Psoas muscle (tissue), 8 donors: ENCODE results near the gene TMEM150B. TPM values are rescaled to one million over a fixed set of nuclear protein-coding genes. Genes with fewer than 3 reads are reported as not detected.

Experiments
- ATAC-seq, 4 donors: fragments of 200-7000 bp; cut with Tn5 transposase; one replicate each; pipeline ENCODE4 v1.9.1; 2020; ENCODE audit warnings: moderate library complexity in 3 of 4, mild to moderate bottlenecking in 2 of 4
- DNase-seq, 2 donors: peaks; one replicate each; pipeline ENCODE4 v3.0.0-alpha.2; 2020
- H3K27ac ChIP-seq: fragments of 200-600 bp; one replicate; pipeline ENCODE4 v1.8.0; 2022
- H3K27me3 ChIP-seq, 3 donors: fragments of 200-600 bp in 1 of 3; one replicate each; pipeline versions ENCODE4 v1.6.1 to v1.8.0; 2013 to 2022; ENCODE audit warnings: low read length in 2 of 3, mild to moderate bottlenecking in 2 of 3, moderate library complexity in 1 of 3; ENCODE audit not compliant: insufficient read depth in 3 of 3
- H3K36me3 ChIP-seq, 2 donors: fragments of 200-600 bp in 1 of 2; one replicate each; pipeline versions ENCODE4 v1.6.1 to v1.8.0; 2013 to 2022; ENCODE audit warnings: low read depth in 1 of 2, mild to moderate bottlenecking in 1 of 2, moderate library complexity in 1 of 2; ENCODE audit not compliant: insufficient read depth in 1 of 2
- H3K4me1 ChIP-seq: fragments of 200-600 bp; one replicate; pipeline ENCODE4 v1.8.0; 2022
- H3K4me3 ChIP-seq: fragments of 200-600 bp; one replicate; pipeline ENCODE4 v1.8.0; 2022; ENCODE audit warnings: mild to moderate bottlenecking
- H3K9me3 ChIP-seq: fragments of 200-600 bp; one replicate; pipeline ENCODE4 v1.8.0; 2022
- WGBS, 3 donors: extraction: QIAGEN DNeasy Blood & Tissue Kit; methylation state at CpG; one replicate each; pipeline versions ENCODE4 v1.1.6 to v1.1.7; 2013; 5-methylcytosine and 5-hydroxymethylcytosine counted together
- intact Hi-C, 2 donors: fragments of 100-400 bp; cut with DNase I; formaldehyde crosslinking; loops; one replicate each; pipeline versions ENCODE4 v1.11.0 to v1.14.2; 2022
- polyA plus RNA-seq, 3 donors: library from polyadenylated mRNA; stranded (reverse); fragments of 200-250 nt; gene quantifications; one replicate each; pipeline ENCODE4 v1.2.3, GENCODE V29; 2013
- total RNA-seq, 4 donors: library from RNA; stranded (reverse); fragmentation: NEBNext Ultra II Directional in 2 of 4; extraction: Animal tissue kit (Norgen Biotek cat#: 25700) in 2 of 4; gene quantifications; one replicate each; pipeline versions ENCODE4 v1.2.1 to v1.2.4, GENCODE V29; 2021 to 2023
- TF ChIP-seq, protein P1 (sequence below): fragments of 200-600 bp; IDR thresholded peaks from one replicate; pipeline ENCODE4 v1.8.0; 2022; ENCODE audit warnings: antibody characterized with exemption
- donor health status: healthy with polysubstance abuse.
- donor health status: DM: no; HTN: no; CAD: no; lungs with moderate emphysema.
- donor health status: Bipolar disorder and iron deficiency.
- donor health status: healthy.
- donor health status: DM: yes; HTN: yes; CAD: no.
- donor health status: DM: no; HTN: no; CAD: no.
- donor health status: DM: no; HTN: no; CAD: no.
- donor health status: DM: yes; HTN: yes; CAD: no.

The TMEM150B gene
- total and polyA plus RNA-seq, 7 donors: 0.08 to 1.1 (median 0.38) TPM

DNA sequence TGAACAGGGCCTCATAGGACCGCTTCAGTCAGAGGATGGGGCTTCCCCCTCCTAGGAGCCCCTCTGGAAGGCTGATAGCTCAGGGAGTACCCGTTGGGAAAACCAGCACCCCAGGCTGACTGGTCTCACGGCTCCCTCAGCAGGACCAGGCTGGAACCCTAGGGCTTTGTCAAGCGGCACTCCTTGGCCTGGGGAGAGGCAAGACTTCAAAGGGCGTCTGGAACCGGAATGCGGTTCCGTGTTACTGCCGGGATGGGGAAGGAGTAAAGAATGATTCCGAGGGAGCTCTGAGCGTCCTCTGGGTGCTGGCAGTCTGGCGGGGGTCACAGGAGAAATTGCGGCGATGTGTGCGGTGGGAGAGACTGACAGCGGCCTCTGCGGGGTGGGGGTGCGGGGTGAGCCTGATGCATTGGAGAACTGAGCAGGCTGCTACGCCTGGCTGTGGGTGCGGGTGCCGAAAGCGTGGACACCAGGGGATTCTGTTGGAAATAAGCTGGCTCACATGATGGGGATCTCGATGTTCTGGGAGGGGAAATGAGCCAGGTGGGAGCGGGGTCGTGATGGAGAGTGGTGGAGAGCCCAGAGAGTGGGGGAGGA is 27.5 kb upstream of the TMEM150B start:
- H3K27ac ChIP-seq: no peak overlapping the region
- DNase-seq: no peak
- ATAC-seq: no peak
- no peaks in the 10 kb centered on the region for H3K9me3 ChIP-seq
- peaks cover 0 to 60% (median 23%) of the 10 kb centered on the region in 3 donors for H3K27me3 ChIP-seq
- H3K4me3 ChIP-seq: no peak overlapping the region
- 44 to 55% (median 48%) methylated on average over 25 of the region's 25 CpGs for WGBS, 3 donors
- peaks cover 5% of the 10 kb centered on the region for H3K4me1 ChIP-seq
- TF ChIP-seq, protein P1, sequence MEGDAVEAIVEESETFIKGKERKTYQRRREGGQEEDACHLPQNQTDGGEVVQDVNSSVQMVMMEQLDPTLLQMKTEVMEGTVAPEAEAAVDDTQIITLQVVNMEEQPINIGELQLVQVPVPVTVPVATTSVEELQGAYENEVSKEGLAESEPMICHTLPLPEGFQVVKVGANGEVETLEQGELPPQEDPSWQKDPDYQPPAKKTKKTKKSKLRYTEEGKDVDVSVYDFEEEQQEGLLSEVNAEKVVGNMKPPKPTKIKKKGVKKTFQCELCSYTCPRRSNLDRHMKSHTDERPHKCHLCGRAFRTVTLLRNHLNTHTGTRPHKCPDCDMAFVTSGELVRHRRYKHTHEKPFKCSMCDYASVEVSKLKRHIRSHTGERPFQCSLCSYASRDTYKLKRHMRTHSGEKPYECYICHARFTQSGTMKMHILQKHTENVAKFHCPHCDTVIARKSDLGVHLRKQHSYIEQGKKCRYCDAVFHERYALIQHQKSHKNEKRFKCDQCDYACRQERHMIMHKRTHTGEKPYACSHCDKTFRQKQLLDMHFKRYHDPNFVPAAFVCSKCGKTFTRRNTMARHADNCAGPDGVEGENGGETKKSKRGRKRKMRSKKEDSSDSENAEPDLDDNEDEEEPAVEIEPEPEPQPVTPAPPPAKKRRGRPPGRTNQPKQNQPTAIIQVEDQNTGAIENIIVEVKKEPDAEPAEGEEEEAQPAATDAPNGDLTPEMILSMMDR: no peak
- no peaks in the 10 kb centered on the region for H3K36me3 ChIP-seq
- intact Hi-C loops: no loop called here

DNA sequence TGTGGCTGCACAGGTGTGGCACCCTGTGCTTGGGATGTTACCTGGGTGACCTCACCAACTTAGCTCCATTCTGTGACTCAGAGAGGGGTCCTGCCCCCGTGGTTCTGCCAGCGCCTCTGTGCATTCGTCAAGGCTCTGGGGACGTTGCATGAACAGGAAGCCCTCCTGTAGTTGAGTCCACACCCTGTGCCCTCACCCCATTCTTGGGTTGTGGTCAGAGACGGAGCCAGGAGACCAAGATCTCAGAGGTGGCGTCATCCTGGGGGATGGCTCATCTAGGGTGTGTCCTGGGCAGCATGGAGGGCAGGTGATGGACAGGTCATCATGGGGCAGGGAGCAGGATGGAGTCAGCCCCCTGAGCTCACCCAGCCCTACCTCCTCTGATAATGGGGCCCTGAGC is 26.9 kb upstream of the TMEM150B start:
- H3K27me3 ChIP-seq: peaks cover 0 to 54% (median 21%) of the 10 kb centered on the region in 3 donors

GRCh38 chr19:55350620-55351315 is 25.6 kb upstream of the TMEM150B start:
- intact Hi-C loops: no loop called here
- H3K4me3 ChIP-seq: no peak overlapping the region
- ATAC-seq (no peak), DNase-seq (no peak)
- no peak overlapping the region for H3K27ac ChIP-seq
- H3K4me1 ChIP-seq: peaks cover 5% of the 10 kb centered on the region
- WGBS, 3 donors: 60 to 64% (median 61%) methylated on average over 11 of the region's 11 CpGs
- no peaks in the 10 kb centered on the region for H3K9me3 ChIP-seq
- H3K27me3 ChIP-seq: peaks cover 0 to 41% (median 15%) of the 10 kb centered on the region in 3 donors
- H3K36me3 ChIP-seq: peaks cover 0 to 11% of the 10 kb centered on the region in 2 donors
- TF ChIP-seq, protein P1: no peak

More for the DNA sequence above, 26.9 kb upstream of the TMEM150B start:
- ATAC-seq (no peak), DNase-seq (no peak)
- Histone ChIP-seq H3K27ac (no peak overlapping the region), H3K4me1 (peaks cover 5% of the 10 kb centered on the region), H3K9me3 (no peaks in the 10 kb centered on the region), H3K36me3 (peaks cover 0 to 4% of the 10 kb centered on the region in 2 donors), H3K4me3 (no peak overlapping the region)
- 66 to 73% (median 70%) methylated on average over 6 of the region's 6 CpGs for WGBS, 3 donors
- TF ChIP-seq, protein P1: no peak
- intact Hi-C loops: no loop called here

DNA sequence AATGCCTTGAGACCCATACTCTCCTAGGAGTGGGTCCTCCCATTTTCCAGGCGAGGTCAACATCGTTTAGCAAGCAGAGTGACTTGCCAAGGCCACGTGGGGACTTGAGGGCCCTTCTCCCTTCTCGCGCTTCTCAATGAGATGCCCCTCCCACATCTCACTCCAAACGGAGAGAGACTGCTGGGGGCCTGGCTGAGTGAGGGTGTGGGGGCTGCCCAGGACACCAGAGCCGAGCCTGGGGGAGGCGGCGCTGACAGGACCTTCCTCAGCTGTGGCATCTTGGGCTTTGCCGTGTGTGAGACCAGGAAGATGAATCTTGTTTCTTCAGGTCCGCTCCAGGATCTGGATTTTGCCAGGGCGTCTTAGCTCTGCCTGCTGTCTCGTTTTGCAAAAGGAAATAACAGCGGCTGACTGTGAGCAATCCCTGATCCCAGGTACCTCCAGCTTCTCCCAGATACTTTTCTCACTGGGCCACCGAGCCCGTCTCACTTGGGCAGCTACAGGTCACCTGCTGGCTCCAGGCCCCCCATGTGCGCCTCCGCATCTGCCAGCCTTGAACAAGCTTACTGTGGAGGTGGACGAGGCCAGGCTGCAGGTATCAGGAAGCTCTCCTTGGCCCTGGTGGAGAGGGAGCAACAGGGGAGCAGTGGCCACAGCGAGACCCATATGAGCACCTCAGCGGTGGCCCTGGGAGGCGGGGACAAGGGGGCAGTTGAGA is 23.3 kb upstream of the TMEM150B start:
- no peak overlapping the region for H3K4me3 ChIP-seq
- DNase-seq: no peak
- H3K27me3 ChIP-seq: peaks cover 0 to 24% (median 10%) of the 10 kb centered on the region in 3 donors
- ATAC-seq: no peak
- 74 to 80% (median 77%) methylated on average over 22 of the region's 22 CpGs for WGBS, 3 donors
- intact Hi-C loops: no loop called here
- H3K9me3 ChIP-seq: no peaks in the 10 kb centered on the region
- peaks cover 3% of the 10 kb centered on the region for H3K4me1 ChIP-seq
- H3K27ac ChIP-seq: no peak overlapping the region
- TF ChIP-seq, protein P1: no peak
- peaks cover 0 to 18% of the 10 kb centered on the region in 2 donors for H3K36me3 ChIP-seq
